HepG2 (cell line): Measurements from ENCODE around the gene CCM2L. TPM values are rescaled to one million over a fixed set of nuclear protein-coding genes. Genes with fewer than 3 reads are reported as not detected.

Experiments used
- BCL6 ChIP-seq: IDR thresholded peaks from 2 replicates; pipeline ENCODE4 v1.6.1; 2016; ENCODE audit warnings: missing genetic modification reagents, missing compliant biosample characterization
- DNMT1 ChIP-seq: sonication (generic); formaldehyde crosslinking; IDR thresholded peaks from 2 replicates; pipeline ENCODE4 v1.5.1; 2020; ENCODE audit warnings: mild to moderate bottlenecking, missing genetic modification reagents
- FIP1L1 ChIP-seq: fragments of 200-400 bp; formaldehyde crosslinking; IDR thresholded peaks from 2 replicates; pipeline ENCODE4 v1.6.1; 2018; ENCODE audit warnings: low read depth, mild to moderate bottlenecking, low read length, moderate library complexity, borderline replicate concordance; ENCODE audit not compliant: insufficient read depth
- MTF1 ChIP-seq: sonication (generic); formaldehyde crosslinking; IDR thresholded peaks from 2 replicates; pipeline ENCODE4 v1.5.0; 2020; ENCODE audit warnings: missing genetic modification reagents
- NFE2L2 ChIP-seq: fragments of 150-350 bp; IDR thresholded peaks from 2 replicates; pipeline ENCODE4 v1.6.1; 2014; ENCODE audit warnings: low read length
- PAF1 ChIP-seq: IDR thresholded peaks from 2 replicates; pipeline ENCODE4 v1.6.1; 2016; ENCODE audit warnings: missing genetic modification reagents, missing compliant biosample characterization
- PHF8 ChIP-seq: sonication (generic); formaldehyde crosslinking; IDR thresholded peaks from 2 replicates; pipeline ENCODE4 v1.5.0; 2020; ENCODE audit warnings: missing genetic modification reagents
- RFX5 ChIP-seq: IDR thresholded peaks from 2 replicates; pipeline ENCODE4 v1.6.1; 2011; ENCODE audit warnings: low read depth, low read length, improper control_type of control experiment
- SIN3B ChIP-seq: fragments of 150-350 bp; IDR thresholded peaks from 2 replicates; pipeline ENCODE4 v1.6.1; 2014; ENCODE audit warnings: low read length
- ZNF205 ChIP-seq: IDR thresholded peaks from 2 replicates; pipeline ENCODE4 v1.6.1; 2018; ENCODE audit warnings: missing biosample characterization, missing genetic modification reagents
- ZNF337 ChIP-seq: sonication (generic); formaldehyde crosslinking; IDR thresholded peaks from 2 replicates; pipeline ENCODE4 v1.5.1; 2020; ENCODE audit warnings: missing genetic modification reagents, low read depth, mild to moderate bottlenecking, borderline replicate concordance
- ZNF382 ChIP-seq: sonication (generic); formaldehyde crosslinking; IDR thresholded peaks from 2 replicates; pipeline ENCODE4 v1.5.0; 2020; ENCODE audit warnings: missing genetic modification reagents, mild to moderate bottlenecking, borderline replicate concordance
- ZNF563 ChIP-seq: sonication (generic); formaldehyde crosslinking; IDR thresholded peaks from 2 replicates; pipeline ENCODE4 v1.8.0; 2022; ENCODE audit warnings: mild to moderate bottlenecking, moderate library complexity, missing genetic modification reagents
- polyA plus RNA-seq, 8 experiments: library from polyadenylated mRNA; depleted of rRNA in 3 of 8; stranded (reverse) in 7 of 8; unstranded in 1 of 8; fragments of >200 nt; fragmentation: Illumina TruSeq in 4 of 8; extraction: Trizol in 4 of 8; gene quantifications; 2 replicates each; pipeline versions ENCODE4 v1.2.1 to v1.2.3, GENCODE V29; 2011 to 2016; ENCODE audit warnings: low read depth in 4 of 8, missing spikeins in 1 of 8, mixed read lengths in 1 of 8; ENCODE audit not compliant: insufficient read depth in 1 of 8
- total RNA-seq, 5 experiments: library from RNA; depleted of rRNA; stranded (reverse); fragments of >200 nt; fragmentation: Illumina TruSeq; extraction: Trizol; gene quantifications; 2 replicates each; pipeline ENCODE4 v1.2.3, GENCODE V29; 2016; ENCODE audit warnings: low read depth in 1 of 5
- TF ChIP-seq, protein P1 (sequence below): sonication (generic); formaldehyde crosslinking; IDR thresholded peaks from 2 replicates; pipeline ENCODE4 v1.5.1; 2020; ENCODE audit warnings: mild to moderate bottlenecking, missing genetic modification reagents, moderate library complexity
- TF ChIP-seq, protein P2 (sequence below): sonication (generic); IDR thresholded peaks from 2 replicates; pipeline ENCODE4 v1.6.1; 2016; ENCODE audit warnings: low read depth, borderline replicate concordance
- TF ChIP-seq, protein P3 (sequence below): sonication (generic); formaldehyde crosslinking; IDR thresholded peaks from 2 replicates; pipeline ENCODE4 v1.5.1; 2020; ENCODE audit warnings: missing genetic modification reagents, mild to moderate bottlenecking, borderline replicate concordance
- TF ChIP-seq, protein P4 (sequence below): sonication (generic); formaldehyde crosslinking; IDR thresholded peaks from 2 replicates; pipeline ENCODE4 v1.8.0; 2023; ENCODE audit warnings: mild to moderate bottlenecking, missing genetic modification reagents
- TF ChIP-seq, protein P5 (sequence below): sonication (generic); formaldehyde crosslinking; IDR thresholded peaks from 2 replicates; pipeline ENCODE4 v1.4.0; 2020; ENCODE audit warnings: low read depth, mild to moderate bottlenecking, missing genetic modification reagents
- TF ChIP-seq, protein P6 (sequence below): sonication (generic); formaldehyde crosslinking; IDR thresholded peaks from 2 replicates; pipeline ENCODE4 v1.8.0; 2022; ENCODE audit warnings: low read depth, missing genetic modification reagents
- TF ChIP-seq, protein P7 (sequence below): sonication (generic); formaldehyde crosslinking; IDR thresholded peaks from 2 replicates; pipeline ENCODE4 v1.4.0; 2020; ENCODE audit warnings: missing genetic modification reagents, mild to moderate bottlenecking, borderline replicate concordance

CCM2L gene
- total and polyA plus RNA-seq, 2 of the 13 experiments (the other 11 are each of a cell fraction or from before 2014, with no cell fraction given), result 0.15 TPM; not detected in 1

DNA sequence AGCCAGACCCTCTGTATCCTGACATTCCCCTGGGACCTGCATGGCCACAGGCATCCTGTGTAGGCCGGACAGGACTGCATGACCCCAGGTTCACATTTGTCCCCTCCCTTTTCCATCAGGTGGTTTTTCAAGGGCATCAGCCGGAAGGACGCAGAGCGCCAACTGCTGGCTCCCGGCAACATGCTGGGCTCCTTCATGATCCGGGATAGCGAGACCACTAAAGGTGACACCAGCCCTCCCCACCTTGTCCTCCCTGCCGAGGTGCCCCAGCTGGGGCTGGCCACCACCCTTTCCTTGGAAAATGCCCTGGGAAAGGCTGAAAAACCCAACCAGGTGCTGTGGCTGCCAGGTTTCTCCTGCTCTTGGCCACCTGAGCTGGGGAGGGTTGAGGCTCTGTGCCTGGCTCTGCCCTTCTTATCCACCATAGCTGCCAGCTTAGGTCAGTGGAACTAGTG lies 69.4 kb downstream of the CCM2L start (continued):
- TF ChIP-seq, protein P1, sequence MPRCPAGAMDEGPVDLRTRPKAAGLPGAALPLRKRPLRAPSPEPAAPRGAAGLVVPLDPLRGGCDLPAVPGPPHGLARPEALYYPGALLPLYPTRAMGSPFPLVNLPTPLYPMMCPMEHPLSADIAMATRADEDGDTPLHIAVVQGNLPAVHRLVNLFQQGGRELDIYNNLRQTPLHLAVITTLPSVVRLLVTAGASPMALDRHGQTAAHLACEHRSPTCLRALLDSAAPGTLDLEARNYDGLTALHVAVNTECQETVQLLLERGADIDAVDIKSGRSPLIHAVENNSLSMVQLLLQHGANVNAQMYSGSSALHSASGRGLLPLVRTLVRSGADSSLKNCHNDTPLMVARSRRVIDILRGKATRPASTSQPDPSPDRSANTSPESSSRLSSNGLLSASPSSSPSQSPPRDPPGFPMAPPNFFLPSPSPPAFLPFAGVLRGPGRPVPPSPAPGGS, result peak; percentile 40; the same call in 1 of the 2 replicates
- TF ChIP-seq DNMT1 (CRISPR knock-in tag) (no peak), BCL6 (CRISPR knock-in tag) (peak; percentile 46; the same call in 1 of the 2 replicates), NFE2L2 (no peak), MTF1 (CRISPR knock-in tag) (no peak), PHF8 (CRISPR knock-in tag) (no peak), ZNF563 (CRISPR knock-in tag) (peak; percentile 73), PAF1 (CRISPR knock-in tag) (no peak), RFX5 (no peak), FIP1L1 (no peak), ZNF382 (CRISPR knock-in tag) (no peak), ZNF337 (CRISPR knock-in tag) (no peak), ZNF205 (CRISPR knock-in tag) (peak; percentile 92), SIN3B (no peak)
- TF ChIP-seq, protein P2, sequence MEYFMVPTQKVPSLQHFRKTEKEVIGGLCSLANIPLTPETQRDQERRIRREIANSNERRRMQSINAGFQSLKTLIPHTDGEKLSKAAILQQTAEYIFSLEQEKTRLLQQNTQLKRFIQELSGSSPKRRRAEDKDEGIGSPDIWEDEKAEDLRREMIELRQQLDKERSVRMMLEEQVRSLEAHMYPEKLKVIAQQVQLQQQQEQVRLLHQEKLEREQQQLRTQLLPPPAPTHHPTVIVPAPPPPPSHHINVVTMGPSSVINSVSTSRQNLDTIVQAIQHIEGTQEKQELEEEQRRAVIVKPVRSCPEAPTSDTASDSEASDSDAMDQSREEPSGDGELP, result peak; percentile 93; the same call in 1 of the 2 replicates
- TF ChIP-seq, protein P3, sequence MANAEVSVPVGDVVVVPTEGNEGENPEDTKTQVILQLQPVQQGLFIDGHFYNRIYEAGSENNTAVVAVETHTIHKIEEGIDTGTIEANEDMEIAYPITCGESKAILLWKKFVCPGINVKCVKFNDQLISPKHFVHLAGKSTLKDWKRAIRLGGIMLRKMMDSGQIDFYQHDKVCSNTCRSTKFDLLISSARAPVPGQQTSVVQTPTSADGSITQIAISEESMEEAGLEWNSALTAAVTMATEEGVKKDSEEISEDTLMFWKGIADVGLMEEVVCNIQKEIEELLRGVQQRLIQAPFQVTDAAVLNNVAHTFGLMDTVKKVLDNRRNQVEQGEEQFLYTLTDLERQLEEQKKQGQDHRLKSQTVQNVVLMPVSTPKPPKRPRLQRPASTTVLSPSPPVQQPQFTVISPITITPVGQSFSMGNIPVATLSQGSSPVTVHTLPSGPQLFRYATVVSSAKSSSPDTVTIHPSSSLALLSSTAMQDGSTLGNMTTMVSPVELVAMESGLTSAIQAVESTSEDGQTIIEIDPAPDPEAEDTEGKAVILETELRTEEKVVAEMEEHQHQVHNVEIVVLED, result no peak
- TF ChIP-seq, protein P4, sequence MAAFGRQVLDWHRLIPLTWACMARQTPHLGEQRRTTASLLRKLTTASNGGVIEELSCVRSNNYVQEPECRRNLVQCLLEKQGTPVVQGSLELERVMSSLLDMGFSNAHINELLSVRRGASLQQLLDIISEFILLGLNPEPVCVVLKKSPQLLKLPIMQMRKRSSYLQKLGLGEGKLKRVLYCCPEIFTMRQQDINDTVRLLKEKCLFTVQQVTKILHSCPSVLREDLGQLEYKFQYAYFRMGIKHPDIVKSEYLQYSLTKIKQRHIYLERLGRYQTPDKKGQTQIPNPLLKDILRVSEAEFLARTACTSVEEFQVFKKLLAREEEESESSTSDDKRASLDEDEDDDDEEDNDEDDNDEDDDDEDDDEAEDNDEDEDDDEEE (CRISPR knock-in tag), result no peak
- TF ChIP-seq, protein P5, sequence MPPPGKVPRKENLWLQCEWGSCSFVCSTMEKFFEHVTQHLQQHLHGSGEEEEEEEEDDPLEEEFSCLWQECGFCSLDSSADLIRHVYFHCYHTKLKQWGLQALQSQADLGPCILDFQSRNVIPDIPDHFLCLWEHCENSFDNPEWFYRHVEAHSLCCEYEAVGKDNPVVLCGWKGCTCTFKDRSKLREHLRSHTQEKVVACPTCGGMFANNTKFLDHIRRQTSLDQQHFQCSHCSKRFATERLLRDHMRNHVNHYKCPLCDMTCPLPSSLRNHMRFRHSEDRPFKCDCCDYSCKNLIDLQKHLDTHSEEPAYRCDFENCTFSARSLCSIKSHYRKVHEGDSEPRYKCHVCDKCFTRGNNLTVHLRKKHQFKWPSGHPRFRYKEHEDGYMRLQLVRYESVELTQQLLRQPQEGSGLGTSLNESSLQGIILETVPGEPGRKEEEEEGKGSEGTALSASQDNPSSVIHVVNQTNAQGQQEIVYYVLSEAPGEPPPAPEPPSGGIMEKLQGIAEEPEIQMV (CRISPR knock-in tag), result no peak
- TF ChIP-seq, protein P6, sequence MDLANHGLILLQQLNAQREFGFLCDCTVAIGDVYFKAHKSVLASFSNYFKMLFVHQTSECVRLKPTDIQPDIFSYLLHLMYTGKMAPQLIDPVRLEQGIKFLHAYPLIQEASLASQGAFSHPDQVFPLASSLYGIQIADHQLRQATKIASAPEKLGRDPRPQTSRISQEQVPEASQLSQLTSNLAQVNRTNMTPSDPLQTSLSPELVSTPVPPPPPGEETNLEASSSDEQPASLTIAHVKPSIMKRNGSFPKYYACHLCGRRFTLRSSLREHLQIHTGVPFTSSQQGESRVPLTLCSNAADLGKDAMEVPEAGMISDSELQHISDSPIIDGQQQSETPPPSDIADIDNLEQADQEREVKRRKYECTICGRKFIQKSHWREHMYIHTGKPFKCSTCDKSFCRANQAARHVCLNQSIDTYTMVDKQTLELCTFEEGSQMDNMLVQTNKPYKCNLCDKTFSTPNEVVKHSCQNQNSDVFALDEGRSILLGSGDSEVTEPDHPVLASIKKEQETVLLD (CRISPR knock-in tag), result no peak
- TF ChIP-seq, protein P7, sequence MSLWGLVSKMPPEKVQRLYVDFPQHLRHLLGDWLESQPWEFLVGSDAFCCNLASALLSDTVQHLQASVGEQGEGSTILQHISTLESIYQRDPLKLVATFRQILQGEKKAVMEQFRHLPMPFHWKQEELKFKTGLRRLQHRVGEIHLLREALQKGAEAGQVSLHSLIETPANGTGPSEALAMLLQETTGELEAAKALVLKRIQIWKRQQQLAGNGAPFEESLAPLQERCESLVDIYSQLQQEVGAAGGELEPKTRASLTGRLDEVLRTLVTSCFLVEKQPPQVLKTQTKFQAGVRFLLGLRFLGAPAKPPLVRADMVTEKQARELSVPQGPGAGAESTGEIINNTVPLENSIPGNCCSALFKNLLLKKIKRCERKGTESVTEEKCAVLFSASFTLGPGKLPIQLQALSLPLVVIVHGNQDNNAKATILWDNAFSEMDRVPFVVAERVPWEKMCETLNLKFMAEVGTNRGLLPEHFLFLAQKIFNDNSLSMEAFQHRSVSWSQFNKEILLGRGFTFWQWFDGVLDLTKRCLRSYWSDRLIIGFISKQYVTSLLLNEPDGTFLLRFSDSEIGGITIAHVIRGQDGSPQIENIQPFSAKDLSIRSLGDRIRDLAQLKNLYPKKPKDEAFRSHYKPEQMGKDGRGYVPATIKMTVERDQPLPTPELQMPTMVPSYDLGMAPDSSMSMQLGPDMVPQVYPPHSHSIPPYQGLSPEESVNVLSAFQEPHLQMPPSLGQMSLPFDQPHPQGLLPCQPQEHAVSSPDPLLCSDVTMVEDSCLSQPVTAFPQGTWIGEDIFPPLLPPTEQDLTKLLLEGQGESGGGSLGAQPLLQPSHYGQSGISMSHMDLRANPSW (CRISPR knock-in tag), result no peak
